Testis (tissue), 2 donors: ENCODE measurements around the gene ATPAF2.

ENCODE experiments used
- POLR2A ChIP-seq: fragments of 450-650 bp; IDR thresholded peaks from one replicate; pipeline ENCODE4 v1.6.1; 2017; ENCODE audit warnings: antibody characterized with exemption, mild to moderate bottlenecking, moderate library complexity
- TF ChIP-seq, protein P1 (sequence below), 3 experiments: fragments of 450-650 bp in 2 of 3; fragments of 200-600 bp in 1 of 3; sonication (generic) in 1 of 3; IDR thresholded peaks; one replicate each; pipeline ENCODE4 v1.5.1; 2016 to 2019; ENCODE audit warnings: antibody characterized with exemption in 3 of 3, mild to moderate bottlenecking in 2 of 3, moderate library complexity in 1 of 3

DNA sequence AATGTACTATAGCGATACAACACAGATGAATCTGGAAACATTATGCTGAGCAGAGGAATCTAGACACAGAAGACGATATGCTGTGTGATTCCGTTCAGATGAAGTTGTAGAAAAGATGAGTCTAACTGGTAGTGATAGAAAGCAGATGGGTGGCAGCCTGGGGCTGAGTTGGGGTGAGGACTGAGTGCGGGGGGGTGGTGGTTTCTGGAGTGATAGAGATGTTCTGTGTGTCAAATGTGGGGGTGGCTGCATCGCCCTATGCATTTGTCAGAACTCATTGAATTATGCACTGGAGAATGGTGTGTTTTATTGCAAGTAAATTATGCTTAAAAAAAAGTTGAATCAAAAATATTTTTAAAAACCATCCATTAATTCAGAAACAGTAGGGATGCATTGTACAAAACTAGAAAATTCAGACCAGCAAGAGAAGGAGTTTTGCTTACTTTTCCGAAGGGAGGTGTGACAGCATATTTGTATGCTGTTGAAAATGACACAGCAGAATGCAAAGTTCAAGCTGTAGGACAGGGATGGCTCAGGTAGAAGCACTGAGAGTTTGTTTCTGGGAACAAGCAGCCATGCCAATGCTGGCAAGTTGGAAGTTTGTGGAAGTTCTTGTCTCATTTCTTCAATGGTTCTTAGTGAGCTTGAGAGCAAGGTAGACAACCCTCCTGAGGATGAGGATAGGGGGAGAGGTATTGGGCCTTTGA is 35.8 kb upstream of the ATPAF2 start:
- TF ChIP-seq, protein P1, sequence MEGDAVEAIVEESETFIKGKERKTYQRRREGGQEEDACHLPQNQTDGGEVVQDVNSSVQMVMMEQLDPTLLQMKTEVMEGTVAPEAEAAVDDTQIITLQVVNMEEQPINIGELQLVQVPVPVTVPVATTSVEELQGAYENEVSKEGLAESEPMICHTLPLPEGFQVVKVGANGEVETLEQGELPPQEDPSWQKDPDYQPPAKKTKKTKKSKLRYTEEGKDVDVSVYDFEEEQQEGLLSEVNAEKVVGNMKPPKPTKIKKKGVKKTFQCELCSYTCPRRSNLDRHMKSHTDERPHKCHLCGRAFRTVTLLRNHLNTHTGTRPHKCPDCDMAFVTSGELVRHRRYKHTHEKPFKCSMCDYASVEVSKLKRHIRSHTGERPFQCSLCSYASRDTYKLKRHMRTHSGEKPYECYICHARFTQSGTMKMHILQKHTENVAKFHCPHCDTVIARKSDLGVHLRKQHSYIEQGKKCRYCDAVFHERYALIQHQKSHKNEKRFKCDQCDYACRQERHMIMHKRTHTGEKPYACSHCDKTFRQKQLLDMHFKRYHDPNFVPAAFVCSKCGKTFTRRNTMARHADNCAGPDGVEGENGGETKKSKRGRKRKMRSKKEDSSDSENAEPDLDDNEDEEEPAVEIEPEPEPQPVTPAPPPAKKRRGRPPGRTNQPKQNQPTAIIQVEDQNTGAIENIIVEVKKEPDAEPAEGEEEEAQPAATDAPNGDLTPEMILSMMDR (IDR thresholded peaks at IDR 0.05), result no peak
- no peak for TF ChIP-seq POLR2A
